Measurements from ENCODE around the gene ACER3.
"Not testable (repeated sequence)": the region's sequence is repeated elsewhere in the genome, so short reads cannot be mapped to it uniquely, and the experiment has no call there.

Gene ACER3

GRCh38 chr11:76860539-76861475 is at the start of gene ACER3:
Gene ACER3 (plus strand): TSS chr11:76860918. CDS start chr11:76860977, 59 bp downstream.
- peak; percentile 95 to 97 (median 95) for DNase-seq

GRCh38 chr11:76811259-76811658 is 49.5 kb upstream of the ACER3 start:
- DNase-seq: no peak

- DNase-seq: no peak
These were observed 46.3 kb upstream of the ACER3 start for GRCh38 chr11:76814414-76814813.

GRCh38 chr11:76815678-76816077 is 45.0 kb upstream of the ACER3 start:
- DNase-seq: not testable (repeated sequence)

GRCh38 chr11:76820184-76820566 is 40.5 kb upstream of the ACER3 start:
- no peak for DNase-seq

- DNase-seq: not testable (repeated sequence)
These were observed 39.3 kb upstream of the ACER3 start for GRCh38 chr11:76821396-76821795.

GRCh38 chr11:76822406-76822805 is 38.3 kb upstream of the ACER3 start:
- no peak for DNase-seq

GRCh38 chr11:76823481-76824028 is 37.2 kb upstream of the ACER3 start:
- no peak for DNase-seq

GRCh38 chr11:76824083-76824939 is 36.4 kb upstream of the ACER3 start:
- DNase-seq: no peak

- DNase-seq: no peak
These were observed 35.6 kb upstream of the ACER3 start for GRCh38 chr11:76824980-76825725.

GRCh38 chr11:76825726-76826396 is 34.9 kb upstream of the ACER3 start:
- DNase-seq: no peak

- not testable (repeated sequence) for DNase-seq
These were observed 34.2 kb upstream of the ACER3 start for GRCh38 chr11:76826508-76826907.

GRCh38 chr11:76827005-76827404 is 33.7 kb upstream of the ACER3 start:
- not testable (repeated sequence) for DNase-seq

GRCh38 chr11:76830639-76831327 is 29.9 kb upstream of the ACER3 start:
- DNase-seq: no peak

- DNase-seq: no peak
These were observed 28.9 kb upstream of the ACER3 start for GRCh38 chr11:76831686-76832310.

GRCh38 chr11:76832361-76832760 is 28.4 kb upstream of the ACER3 start:
- DNase-seq: no peak

GRCh38 chr11:76834151-76834550 is 26.6 kb upstream of the ACER3 start:
- DNase-seq: no peak

- DNase-seq: no peak
These were observed 25.7 kb upstream of the ACER3 start for GRCh38 chr11:76835036-76835435.

- no peak for DNase-seq
These were observed 24.6 kb upstream of the ACER3 start for GRCh38 chr11:76835928-76836612.

- no peak for DNase-seq
These were observed 24.0 kb upstream of the ACER3 start for GRCh38 chr11:76836613-76837291.

Measured in NCI-H1417 (cell line).